Lower leg skin (tissue), 4 donors: ENCODE data around the gene WDR47. TPM values are rescaled to one million over a fixed set of nuclear protein-coding genes. Genes with fewer than 3 reads are reported as not detected.
"Not testable (repeated sequence)": the region's sequence is repeated elsewhere in the genome, so short reads cannot be mapped to it uniquely, and the experiment has no call there.

ENCODE experiments used
- DNase-seq, 2 donors: peaks; one replicate each; pipeline ENCODE4 v3.0.0-alpha.2; 2019; ENCODE audit warnings: low spot score in 2 of 2
- H3K4me3 ChIP-seq: fragments of 200-600 bp; sonication (generic); 2 replicates; pipeline ENCODE4 v1.5.1; 2017; ENCODE audit warnings: mild to moderate bottlenecking, low read depth; ENCODE audit not compliant: poor library complexity, severe bottlenecking
- CTCF ChIP-seq, 3 donors: fragments of 450-650 bp; IDR thresholded peaks; one replicate each; pipeline ENCODE4 v1.5.1; 2016; ENCODE audit warnings: antibody characterized with exemption in 3 of 3, mild to moderate bottlenecking in 3 of 3, moderate library complexity in 2 of 3
- POLR2A ChIP-seq, 2 donors: fragments of 450-650 bp; IDR thresholded peaks; one replicate each; pipeline ENCODE4 v1.6.1; 2016 to 2017; ENCODE audit warnings: antibody characterized with exemption in 2 of 2, mild to moderate bottlenecking in 1 of 2, moderate library complexity in 1 of 2
- WGBS, 2 donors: methylation state at CpG; one replicate each; pipeline ENCODE4 v1.1.5; 2018; 5-methylcytosine and 5-hydroxymethylcytosine counted together
- intact Hi-C: fragments of 100-400 bp; cut with DNase I; formaldehyde crosslinking; loops from one replicate; pipeline ENCODE4 v1.15.0; 2023; ENCODE audit warnings: low total_unique reads
- total RNA-seq, 4 donors: library from RNA; depleted of rRNA; stranded (reverse); fragments of >200 nt; gene quantifications; one replicate each; pipeline ENCODE4 v1.1.0, GENCODE V29; 2016

Gene WDR47
- total RNA-seq, 4 donors from 2014 or later, result 44.3 to 75.3 (median 49.0) TPM

- intact Hi-C loops, result no loop called here
- DNase-seq, result peak in 1 of 2 donors; percentile 18
- TF ChIP-seq POLR2A (IDR thresholded peaks at IDR 0.05) (no peak), CTCF (IDR thresholded peaks at IDR 0.05) (no peak)
- WGBS, 2 donors, result 78 to 87% methylated on average over 6 of the region's 6 CpGs
- no peak overlapping the region for H3K4me3 ChIP-seq
Measured at GRCh38 chr1:109047339-109047738, 5.4 kb upstream of the WDR47 start.

- peak; percentile 32 to 45 for DNase-seq
- no peak overlapping the region for H3K4me3 ChIP-seq
- WGBS, 2 donors, result 46 to 58% methylated on average over 4 of the region's 4 CpGs
- intact Hi-C loops, result no loop called here
- TF ChIP-seq CTCF (IDR thresholded peaks at IDR 0.05) (no peak), POLR2A (IDR thresholded peaks at IDR 0.05) (no peak)
Measured at GRCh38 chr1:109046671-109047070, 4.8 kb upstream of the WDR47 start.

DNA sequence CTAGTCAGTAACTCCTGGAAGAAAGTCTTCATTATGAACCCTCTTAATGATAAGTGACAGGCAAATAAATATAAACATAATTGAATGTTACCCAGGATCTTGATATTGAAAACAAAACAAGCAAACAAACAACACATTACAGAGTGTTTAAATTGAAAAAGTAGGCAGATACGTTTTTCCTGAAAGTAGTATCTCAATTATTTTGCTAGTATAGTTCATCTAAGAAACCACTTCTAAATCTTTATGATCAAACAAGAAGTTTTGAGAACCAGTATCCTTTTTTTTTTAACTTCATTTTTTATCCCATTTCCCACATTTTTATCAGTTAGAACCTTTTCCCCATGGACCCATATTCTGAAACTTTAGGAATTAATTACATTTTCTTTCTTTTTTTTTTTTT lies 3.7 kb upstream of the WDR47 start:
- WGBS, 2 donors, result 53 to 64% methylated on average over 1 of the region's 1 CpG
- H3K4me3 ChIP-seq, result no peak overlapping the region
- intact Hi-C loops, result no loop called here
- TF ChIP-seq POLR2A (IDR thresholded peaks at IDR 0.05) (no peak), CTCF (IDR thresholded peaks at IDR 0.05) (no peak)
- no peak for DNase-seq

DNA sequence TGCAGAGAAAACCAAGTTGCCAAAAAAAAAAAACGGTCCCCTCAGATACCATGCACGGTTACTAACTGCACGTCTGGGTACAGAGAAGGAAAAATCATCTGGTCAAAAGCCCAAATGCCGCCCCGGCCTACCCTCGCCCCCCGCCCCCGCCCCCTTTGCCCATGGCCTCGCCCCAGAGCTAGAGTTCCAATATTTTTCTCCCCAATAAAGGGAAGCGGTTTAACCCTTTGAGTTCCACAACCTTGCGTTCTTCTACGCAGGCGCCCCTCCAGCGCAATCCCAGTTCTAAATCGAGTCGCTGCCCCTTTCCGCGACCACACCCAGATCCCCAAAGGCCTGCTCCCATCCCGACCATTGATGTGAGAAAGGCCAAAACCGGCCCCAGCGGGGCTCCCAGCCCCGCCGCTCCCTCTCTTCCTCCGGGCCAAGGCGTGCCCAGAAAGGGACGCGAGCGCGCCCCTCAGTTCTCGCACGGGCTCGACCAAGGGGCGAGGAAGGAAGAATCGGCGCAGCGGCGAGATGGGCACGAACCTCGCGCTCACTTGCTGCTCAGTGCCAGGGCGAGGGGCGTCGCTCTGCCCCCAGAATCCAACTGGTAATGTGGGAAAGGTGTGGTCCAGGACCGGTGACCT lies 797 bp downstream of the WDR47 start:
- WGBS, 2 donors, result 1% methylated on average over 31 to 44 of the region's 44 CpGs

DNA sequence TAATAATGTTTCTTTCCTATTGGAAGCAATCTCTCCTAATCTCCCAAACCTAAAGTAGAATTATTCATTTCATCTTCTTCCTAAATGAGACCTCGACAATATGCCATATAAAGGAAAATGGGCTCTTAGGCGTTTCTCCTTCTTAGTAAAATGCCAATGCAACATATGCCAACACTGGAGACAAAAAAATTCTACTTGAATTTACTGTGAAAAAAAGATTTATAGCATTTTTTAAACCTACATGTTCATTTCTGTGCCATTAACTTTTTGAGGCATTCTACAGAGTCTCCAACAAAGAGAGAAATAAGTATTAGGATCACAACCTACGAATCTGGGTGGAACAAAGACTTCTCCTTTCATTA lies 1.3 kb downstream of the WDR47 start:
- DNase-seq, result no peak
- no peak for TF ChIP-seq POLR2A (IDR thresholded peaks at IDR 0.05)
- 5 to 6% methylated on average over 3 of the region's 3 CpGs for WGBS, 2 donors
- intact Hi-C loops, result loop anchor here (5.0 kb wide), 1 partner anchor 62 kb away; no protein-coding TSS in a partner anchor
- H3K4me3 ChIP-seq, result peak overlapping the region; percentile 100

More for the DNA sequence above, 797 bp downstream of the WDR47 start:
- intact Hi-C loops, result loop anchor here (5.0 kb wide), 1 partner anchor 61 kb away; no protein-coding TSS in a partner anchor
- H3K4me3 ChIP-seq, result peak overlapping the region; percentile 100
- DNase-seq, result no peak
- no peak for TF ChIP-seq CTCF (IDR thresholded peaks at IDR 0.05)
- TF ChIP-seq POLR2A (IDR thresholded peaks at IDR 0.05), result no peak

GRCh38 chr1:109034382-109034781 lies 7.5 kb downstream of the WDR47 start:
- no peak for TF ChIP-seq POLR2A (IDR thresholded peaks at IDR 0.05)
- TF ChIP-seq CTCF (IDR thresholded peaks at IDR 0.05), result no peak
- no peak for DNase-seq
- intact Hi-C loops, result no loop called here
- 93 to 97% methylated on average over 2 of the region's 2 CpGs for WGBS, 2 donors
- H3K4me3 ChIP-seq, result no peak overlapping the region

GRCh38 chr1:109029493-109029892 lies 12.4 kb downstream of the WDR47 start:
- 91 to 93% methylated on average over 8 of the region's 8 CpGs for WGBS, 2 donors
- DNase-seq, H3K4me3 ChIP-seq, intact Hi-C loops: not testable (repeated sequence)
